ENCODE measurements around the gene ANKRD2.

- TF ChIP-seq CTCF (IDR thresholded peaks at IDR 0.05) = no peak
- no peak for TF ChIP-seq POLR2A (IDR thresholded peaks at IDR 0.05)
Observed at GRCh38 chr10:97631098-97631497, 58.5 kb downstream of the ANKRD2 start.
